Hepatocyte (in vitro differentiated cells): ENCODE measurements around the gene PCSK6.

ENCODE experiments used
- EZH2 ChIP-seq: fragments of 200-600 bp; sonication (generic); IDR thresholded peaks from 2 replicates; pipeline ENCODE4 v1.6.1; 2016; ENCODE audit warnings: antibody characterized with exemption, mild to moderate bottlenecking, borderline replicate concordance
- EZH2phosphoT487 ChIP-seq: fragments of 200-600 bp; sonication (generic); IDR thresholded peaks from one replicate; pipeline ENCODE4 v1.6.1; 2018; ENCODE audit warnings: antibody characterized with exemption, mild to moderate bottlenecking, low read depth, moderate library complexity; ENCODE audit not compliant: unreplicated experiment, severe bottlenecking
- TF ChIP-seq, protein P1 (sequence below): fragments of 200-600 bp; sonication (generic); IDR thresholded peaks from 2 replicates; pipeline ENCODE4 v1.5.1; 2016; ENCODE audit warnings: antibody characterized with exemption, mild to moderate bottlenecking; ENCODE audit not compliant: poor library complexity

DNA sequence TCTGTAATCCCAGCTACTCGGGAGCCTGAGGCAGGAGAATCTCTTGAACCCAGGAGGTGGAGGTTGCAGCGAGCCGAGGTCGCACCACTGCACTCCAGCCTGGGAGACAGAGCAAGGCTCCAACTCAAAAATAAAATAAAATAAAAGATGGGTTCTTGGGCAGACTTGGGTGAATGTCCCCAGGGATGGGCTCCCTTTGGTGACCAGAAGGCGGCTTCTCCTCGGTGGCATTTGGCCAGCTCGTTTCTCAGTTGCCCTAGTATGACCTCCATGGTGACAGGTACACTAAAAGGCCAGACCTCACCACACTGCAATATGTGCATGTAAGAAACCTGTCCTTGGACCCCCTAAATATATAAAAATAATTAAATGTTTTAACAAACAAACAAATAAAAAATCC lies 118.4 kb downstream of the PCSK6 start:
- TF ChIP-seq, protein P1, sequence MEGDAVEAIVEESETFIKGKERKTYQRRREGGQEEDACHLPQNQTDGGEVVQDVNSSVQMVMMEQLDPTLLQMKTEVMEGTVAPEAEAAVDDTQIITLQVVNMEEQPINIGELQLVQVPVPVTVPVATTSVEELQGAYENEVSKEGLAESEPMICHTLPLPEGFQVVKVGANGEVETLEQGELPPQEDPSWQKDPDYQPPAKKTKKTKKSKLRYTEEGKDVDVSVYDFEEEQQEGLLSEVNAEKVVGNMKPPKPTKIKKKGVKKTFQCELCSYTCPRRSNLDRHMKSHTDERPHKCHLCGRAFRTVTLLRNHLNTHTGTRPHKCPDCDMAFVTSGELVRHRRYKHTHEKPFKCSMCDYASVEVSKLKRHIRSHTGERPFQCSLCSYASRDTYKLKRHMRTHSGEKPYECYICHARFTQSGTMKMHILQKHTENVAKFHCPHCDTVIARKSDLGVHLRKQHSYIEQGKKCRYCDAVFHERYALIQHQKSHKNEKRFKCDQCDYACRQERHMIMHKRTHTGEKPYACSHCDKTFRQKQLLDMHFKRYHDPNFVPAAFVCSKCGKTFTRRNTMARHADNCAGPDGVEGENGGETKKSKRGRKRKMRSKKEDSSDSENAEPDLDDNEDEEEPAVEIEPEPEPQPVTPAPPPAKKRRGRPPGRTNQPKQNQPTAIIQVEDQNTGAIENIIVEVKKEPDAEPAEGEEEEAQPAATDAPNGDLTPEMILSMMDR = no peak
- TF ChIP-seq EZH2 = no peak
- no peak for TF ChIP-seq EZH2phosphoT487
